Measurements from ENCODE around the gene NOTCH1.
"Not testable (repeated sequence)": the region's sequence is repeated elsewhere in the genome, so short reads cannot be mapped to it uniquely, and the experiment has no call there.

Gene NOTCH1

GRCh38 chr9:136545965-136546696 lies at the start of gene NOTCH1:
TSS of gene NOTCH1 (minus strand) at chr9:136546048. CDS start at chr9:136545786, 262 bp downstream.
- peak; percentile 89 for DNase-seq (ENCODE audit: low spot score)

- DNase-seq (ENCODE audit: low spot score): no peak
Observed at GRCh38 chr9:136594492-136594891, 48.6 kb upstream of the NOTCH1 start.

- no peak for DNase-seq (ENCODE audit: low spot score)
Observed at GRCh38 chr9:136593581-136593980, 47.7 kb upstream of the NOTCH1 start.

GRCh38 chr9:136592666-136593065 lies 46.8 kb upstream of the NOTCH1 start:
- no peak for DNase-seq (ENCODE audit: low spot score)

DNA sequence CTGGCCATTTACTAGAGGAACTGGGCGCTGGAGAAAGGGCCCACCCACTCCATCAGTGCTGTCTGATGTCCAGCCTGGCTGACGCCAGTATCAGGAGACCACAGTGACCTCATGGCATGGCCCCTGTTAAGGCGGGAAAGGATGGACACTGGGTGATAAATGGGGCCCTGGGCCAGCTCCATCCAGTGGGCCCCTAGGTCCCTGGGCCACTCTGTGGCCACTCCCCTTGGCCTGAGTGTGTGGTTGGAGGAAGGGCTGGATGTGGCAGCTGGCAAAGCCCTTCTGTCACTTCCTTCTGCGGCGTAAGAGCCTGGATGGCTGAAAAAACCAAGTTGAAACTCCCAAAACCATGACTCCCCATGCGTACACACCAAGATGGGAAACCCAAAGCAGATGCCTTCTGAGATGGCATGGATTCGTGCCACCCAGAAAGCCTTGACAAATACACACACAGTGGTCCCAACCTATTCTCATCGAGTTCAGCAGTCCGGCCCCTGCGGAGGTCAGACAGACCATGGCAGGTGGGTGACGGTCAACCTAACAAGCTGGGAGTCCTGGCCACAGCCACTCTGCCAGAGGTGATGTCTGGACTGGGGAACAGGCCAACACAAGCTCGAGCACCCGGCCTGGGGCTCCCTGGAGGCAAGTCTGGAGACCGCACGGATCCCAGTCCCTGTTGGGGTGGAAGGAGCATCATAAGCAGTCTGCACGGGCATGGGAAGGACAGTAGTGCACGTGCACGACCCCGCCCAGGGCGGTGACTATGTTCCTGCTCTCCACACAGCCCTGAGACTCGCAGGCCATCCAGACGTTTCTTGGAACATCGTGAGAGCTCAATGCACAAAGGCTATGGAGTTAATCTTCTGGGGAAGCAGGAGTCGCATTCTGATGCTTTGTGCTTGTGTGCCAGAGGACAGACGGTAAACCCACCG lies 45.2 kb upstream of the NOTCH1 start:
- DNase-seq (ENCODE audit: low spot score): no peak

- no peak for DNase-seq (ENCODE audit: low spot score)
Observed at GRCh38 chr9:136589766-136590763, 44.2 kb upstream of the NOTCH1 start.

GRCh38 chr9:136588663-136589464 lies 43.0 kb upstream of the NOTCH1 start:
- no peak for DNase-seq (ENCODE audit: low spot score)

DNA sequence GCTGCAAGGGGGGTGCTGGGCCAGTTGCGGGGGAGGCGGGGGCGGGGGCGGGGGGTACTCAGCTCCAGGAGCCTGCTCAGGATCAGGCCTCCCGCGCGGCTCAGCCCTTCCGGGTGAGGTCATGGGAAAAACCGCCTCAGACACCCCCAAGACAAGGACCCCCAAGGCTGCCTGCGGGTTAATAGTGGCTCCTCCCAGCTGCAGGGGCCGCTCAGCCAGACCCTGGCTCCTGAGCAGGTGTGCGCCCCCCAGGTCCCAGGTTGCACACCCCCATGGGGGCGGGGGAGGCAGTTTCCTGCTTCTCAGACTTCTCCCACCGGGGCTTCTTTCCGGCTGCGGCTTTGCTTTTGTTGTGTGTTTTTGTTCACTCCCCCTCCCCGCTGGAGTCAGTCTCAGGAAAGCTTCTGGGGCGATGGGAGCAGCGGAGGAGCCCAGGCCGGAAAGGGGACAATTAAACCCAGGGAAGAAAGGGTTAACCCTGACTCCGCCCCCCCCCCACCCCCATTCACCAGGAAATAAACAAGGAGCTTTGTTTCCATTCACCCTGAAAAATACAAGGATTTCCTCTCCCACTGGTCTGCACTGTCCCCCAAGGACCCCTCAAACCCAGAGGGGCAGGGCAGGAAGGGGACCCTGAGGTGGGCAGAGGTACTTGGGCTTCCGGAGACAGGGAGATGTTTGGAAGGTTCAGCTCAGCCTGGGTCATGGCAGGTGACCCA lies 42.3 kb upstream of the NOTCH1 start:
- DNase-seq (ENCODE audit: low spot score): no peak

- peak; percentile 53 for DNase-seq (ENCODE audit: low spot score)
Observed at GRCh38 chr9:136587145-136587943, 41.5 kb upstream of the NOTCH1 start.

- DNase-seq (ENCODE audit: low spot score): no peak
Observed at GRCh38 chr9:136586391-136586953, 40.6 kb upstream of the NOTCH1 start.

GRCh38 chr9:136585531-136586120 lies 39.8 kb upstream of the NOTCH1 start:
- DNase-seq (ENCODE audit: low spot score): no peak

GRCh38 chr9:136584934-136585333 lies 39.1 kb upstream of the NOTCH1 start:
- no peak for DNase-seq (ENCODE audit: low spot score)

DNA sequence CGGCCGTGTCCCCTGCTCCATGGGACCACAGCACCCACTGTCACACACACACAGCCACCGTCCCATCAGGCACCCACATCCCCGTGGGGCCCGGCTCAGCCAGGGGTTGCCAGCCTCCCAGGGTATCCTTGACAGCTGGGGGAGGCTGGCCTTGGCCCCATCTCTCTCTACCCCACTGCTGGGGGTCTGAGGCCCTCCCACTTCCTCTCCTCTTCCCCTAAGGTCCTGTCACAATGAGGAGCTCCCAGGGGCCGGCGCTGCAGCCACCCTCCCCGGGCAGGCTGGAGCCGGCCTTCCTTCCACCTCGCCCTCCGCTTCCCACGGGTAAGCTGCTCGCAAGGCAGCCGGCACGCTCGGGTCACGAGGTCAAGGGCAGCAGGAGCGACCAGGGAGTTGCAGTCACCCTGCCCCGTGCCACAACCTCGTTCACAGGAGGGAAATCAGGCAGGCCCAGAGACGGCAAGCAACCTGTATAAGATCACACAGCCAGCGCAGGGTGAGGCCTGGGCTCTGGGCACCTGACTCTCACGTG lies 38.6 kb upstream of the NOTCH1 start:
- DNase-seq (ENCODE audit: low spot score): no peak

DNA sequence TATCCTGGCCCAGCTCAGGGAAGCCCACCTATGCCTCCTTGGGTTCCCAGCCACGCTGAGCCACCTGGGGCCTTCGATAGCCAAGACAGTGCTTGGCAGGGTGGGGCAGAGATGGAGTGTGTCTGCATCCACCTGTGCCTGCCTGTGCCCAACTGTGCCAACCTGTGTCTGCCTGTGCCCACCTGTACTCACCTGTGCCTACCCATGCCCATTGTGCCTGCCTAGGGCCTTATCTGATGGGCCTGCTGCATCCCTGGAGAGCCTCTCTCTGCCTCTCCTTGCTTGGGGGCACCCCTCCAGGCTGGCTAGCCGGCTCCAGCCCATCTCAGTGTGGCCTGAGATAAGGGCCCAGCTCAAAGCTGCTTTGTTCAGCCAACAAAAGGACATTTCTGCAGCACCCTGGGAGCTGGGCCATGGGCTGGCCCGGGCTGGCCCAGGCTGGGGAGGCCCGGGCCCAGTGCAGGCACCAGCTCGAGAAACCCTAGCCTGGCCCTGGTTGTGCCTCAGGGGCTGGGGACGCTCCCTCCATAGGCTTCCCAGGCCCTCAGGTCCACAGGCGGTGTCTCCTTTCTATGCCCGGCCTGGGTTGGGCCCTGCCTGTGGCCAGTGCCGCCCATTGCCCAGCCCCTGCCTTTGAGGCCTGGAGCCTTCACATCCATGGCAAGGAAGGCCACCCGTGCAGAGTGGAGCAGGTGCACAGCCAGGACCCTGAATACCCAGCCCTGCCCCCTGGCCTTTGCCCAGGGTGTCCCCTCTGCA lies 37.3 kb upstream of the NOTCH1 start:
- peak; percentile 90 for DNase-seq (ENCODE audit: low spot score)

- no peak for DNase-seq (ENCODE audit: low spot score)
Observed at GRCh38 chr9:136581614-136582447, 36.0 kb upstream of the NOTCH1 start.

GRCh38 chr9:136579650-136580219 lies 33.9 kb upstream of the NOTCH1 start:
- DNase-seq (ENCODE audit: low spot score): not testable (repeated sequence)
